Endothelial cell of umbilical vein (primary cell): ENCODE measurements around the gene LST1.

ENCODE experiments used
- CTCF ChIP-seq, 2 donors: IDR thresholded peaks; 1 replicate in 1 of 2; 2 replicates in 1 of 2; pipeline ENCODE4 v1.5.1; 2011; ENCODE audit warnings: low read length in 2 of 2, mild to moderate bottlenecking in 2 of 2, moderate library complexity in 2 of 2, control low read depth in 1 of 2, inconsistent platforms in 1 of 2, low read depth in 1 of 2; ENCODE audit not compliant: insufficient read depth in 1 of 2; ENCODE audit errors: extremely low read depth in 1 of 2
- EZH2 ChIP-seq: IDR thresholded peaks from 2 replicates; pipeline ENCODE4 v1.6.1; 2012; ENCODE audit warnings: borderline replicate concordance, low read depth, mild to moderate bottlenecking, moderate library complexity, low read length, inconsistent platforms; ENCODE audit not compliant: severe bottlenecking
- FOS ChIP-seq: IDR thresholded peaks from 2 replicates; pipeline ENCODE4 v1.6.1; 2011; ENCODE audit warnings: mild to moderate bottlenecking, low read length, moderate library complexity, borderline replicate concordance; ENCODE audit not compliant: insufficient read depth
- JUN ChIP-seq: IDR thresholded peaks from 2 replicates; pipeline ENCODE4 v1.6.1; 2011; ENCODE audit warnings: borderline replicate concordance, low read depth; ENCODE audit not compliant: insufficient read length, insufficient read depth
- MAX ChIP-seq: IDR thresholded peaks from 2 replicates; pipeline ENCODE4 v1.6.1; 2011; ENCODE audit not compliant: insufficient read depth, insufficient read length
- MYC ChIP-seq: IDR thresholded peaks from one replicate; pipeline ENCODE4 v1.6.1; 2011; ENCODE audit warnings: mild to moderate bottlenecking, low read depth, low read length
- POLR2A ChIP-seq: IDR thresholded peaks from 2 replicates; pipeline ENCODE4 v1.6.1; 2012; ENCODE audit warnings: low read depth, mild to moderate bottlenecking, control low read depth, low read length
- POLR2AphosphoS5 ChIP-seq: IDR thresholded peaks from 2 replicates; pipeline ENCODE4 v1.6.1; 2012; ENCODE audit warnings: low read depth, mild to moderate bottlenecking, control low read depth, low read length, moderate library complexity; ENCODE audit not compliant: insufficient read depth

GRCh38 chr6:31634131-31634530 lies 48.1 kb downstream of the LST1 start:
- TF ChIP-seq CTCF (IDR thresholded peaks at IDR 0.05; ENCODE audit: extremely low read depth in 1 of 2, insufficient read depth in 1 of 2, low read depth in 1 of 2, low read length in 2 of 2) (no peak), POLR2AphosphoS5 (no peak), MYC (no peak), POLR2A (no peak), FOS (no peak), EZH2 (no peak), MAX (no peak), JUN (no peak)
